ENCODE data around the gene SURF2. TPM values are rescaled to one million over a fixed set of nuclear protein-coding genes. Genes with fewer than 3 reads are reported as not detected.

Gene SURF2
- total and polyA plus RNA-seq, 9 of the 15 experiments (the other 6 are each of a cell fraction or from before 2014, with no cell fraction given) = 5.5 to 82.5 (median 21.3) TPM

GRCh38 chr9:133344071-133344470 lies 12.3 kb upstream of the SURF2 start:
- peak; percentile 36; the same call in 1 of the 2 replicates for TF ChIP-seq RBFOX2 (IDR thresholded peaks at IDR 0.05; ENCODE audit: low read depth, low read length)
- TF ChIP-seq PPARD (CRISPR knock-in tag; IDR thresholded peaks at IDR 0.05) = no peak
- TF ChIP-seq POLR2G (IDR thresholded peaks at IDR 0.05; ENCODE audit: low read depth, low read length) = 0 out of 2 replicates have a peak, but pooled peaks have one; percentile 33
- no peak for TF ChIP-seq FIP1L1 (IDR thresholded peaks at IDR 0.05; ENCODE audit: low read depth, low read length, poor library complexity, severe bottlenecking)
- Histone ChIP-seq H3K79me2 (ENCODE audit: control insufficient read depth, insufficient read depth, low read length) (peaks cover 37% of the 10 kb centered on the region), H4K20me1 (replicated peaks; ENCODE audit: control insufficient read depth, insufficient read depth, low read length) (peaks cover 3% of the 10 kb centered on the region; the same call in 1 of the 2 replicates), H3K27me3 (ENCODE audit: control insufficient read depth in 2 of 2, insufficient read depth in 2 of 2, low read length in 2 of 2) (no peaks in the 10 kb centered on the region), H3K9ac (ENCODE audit: insufficient read depth in 1 of 2, low read depth in 2 of 2, low read length in 2 of 2) (peak overlapping the region in 1 of 2 experiments; percentile 69; a peak in 2 of 4 replicates), H3K27ac (ENCODE audit: extremely low read depth, low read depth, low read length) (no peak overlapping the region), H3K4me1 (replicated peaks in 1 of 2; ENCODE audit: control insufficient read depth in 2 of 2, insufficient read depth in 2 of 2, low read length in 2 of 2) (peaks cover 9 to 40% of the 10 kb centered on the region in 2 experiments; a peak in 4 of 5 replicates), H3K9me1 (ENCODE audit: control insufficient read depth, insufficient read depth, low read length) (no peaks in the 10 kb centered on the region), H3K4me3 (no peak overlapping the region), H3K4me2 (ENCODE audit: insufficient read depth, low read length) (no peak overlapping the region), H3K36me3 (ENCODE audit: control insufficient read depth, insufficient read depth, low read length) (peaks cover 77% of the 10 kb centered on the region), H2AFZ (ENCODE audit: low read depth, low read length) (no peak overlapping the region), H3K9me3 (replicated peaks; ENCODE audit: control insufficient read depth, insufficient read depth, low read depth, low read length) (no peaks in the 10 kb centered on the region)
- no TSS peak for BruUV-seq (replicated peaks)
- CTCF ChIA-PET (ENCODE audit: low intra/inter-chr PET ratio) = no interaction called here
- intact Hi-C loops (cut with micrococcal nuclease) (no loop called here), in situ Hi-C loops (cut with MboI) (no loop called here)
- FAIRE-seq (no peak), ATAC-seq (no peak), DNase-seq (ENCODE audit: extremely low read depth in 1 of 4, low spot score in 3 of 4) (no peak)
- WGBS (ENCODE audit: insufficient coverage, low coverage, missing lambda C conversion rate) = 94% methylated on average over 11 of the region's 19 CpGs
- POLR2A ChIA-PET = interaction anchor here (0.5 to 1.8 kb wide), 6 partner anchors 10 to 300 kb away, joined by 3 to 7 read pairs (median 4); no protein-coding TSS in a partner anchor

- ChIA-PET CTCF (ENCODE audit: low intra/inter-chr PET ratio) (no interaction called here), POLR2A (no interaction called here)
- TF ChIP-seq SMARCB1 (IDR thresholded peaks at IDR 0.05; ENCODE audit: insufficient read length, low read depth) = no peak
- no peak for TF ChIP-seq CBX1 (IDR thresholded peaks at IDR 0.05; ENCODE audit: low read depth)
- no peak for TF ChIP-seq RB1 (IDR thresholded peaks at IDR 0.05; ENCODE audit: low read depth)
- no peak for TF ChIP-seq GABPB1 (CRISPR knock-in tag; IDR thresholded peaks at IDR 0.05)
- TF ChIP-seq RBM14 (IDR thresholded peaks at IDR 0.05; ENCODE audit: borderline replicate concordance, insufficient read depth, low read depth, low read length) = no peak
- TF ChIP-seq, protein P1, sequence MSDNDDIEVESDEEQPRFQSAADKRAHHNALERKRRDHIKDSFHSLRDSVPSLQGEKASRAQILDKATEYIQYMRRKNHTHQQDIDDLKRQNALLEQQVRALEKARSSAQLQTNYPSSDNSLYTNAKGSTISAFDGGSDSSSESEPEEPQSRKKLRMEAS (CRISPR knock-in tag; IDR thresholded peaks at IDR 0.05) = no peak
- TF ChIP-seq SMARCE1 (IDR thresholded peaks at IDR 0.05) = no peak
- TF ChIP-seq DIDO1 (tag; IDR thresholded peaks at IDR 0.05; ENCODE audit: low read depth) = no peak
- no peak for TF ChIP-seq PHF8 (IDR thresholded peaks at IDR 0.05; ENCODE audit: borderline replicate concordance, low read length)
- no peak for TF ChIP-seq FOS (IDR thresholded peaks at IDR 0.05; ENCODE audit: extremely low read depth, insufficient read length)
- no peak for TF ChIP-seq STAT5A (IDR thresholded peaks at IDR 0.05; ENCODE audit: borderline replicate concordance, low read length)
- no peak for TF ChIP-seq ZNF347 (CRISPR knock-in tag; IDR thresholded peaks at IDR 0.05; ENCODE audit: low read depth)
- H3K79me2 ChIP-seq (ENCODE audit: control insufficient read depth, insufficient read depth, low read length) = peaks cover 46% of the 10 kb centered on the region
- in situ Hi-C loops (cut with MboI) (no loop called here), intact Hi-C loops (cut with micrococcal nuclease) (no loop called here)
- no peaks in the 10 kb centered on the region for H3K27me3 ChIP-seq (ENCODE audit: control insufficient read depth in 2 of 2, insufficient read depth in 2 of 2, low read length in 2 of 2)
- 93% methylated on average over 12 of the region's 12 CpGs for WGBS (ENCODE audit: insufficient coverage, low coverage, missing lambda C conversion rate)
- DNase-seq (ENCODE audit: extremely low read depth in 1 of 4, low spot score in 3 of 4) = no peak
- H3K9me1 ChIP-seq (ENCODE audit: control insufficient read depth, insufficient read depth, low read length) = no peaks in the 10 kb centered on the region
- no peak for ATAC-seq
- H3K4me1 ChIP-seq (replicated peaks in 1 of 2; ENCODE audit: control insufficient read depth in 2 of 2, insufficient read depth in 2 of 2, low read length in 2 of 2) = peaks cover 13 to 44% of the 10 kb centered on the region in 2 experiments; a peak in 4 of 5 replicates
- H3K36me3 ChIP-seq (ENCODE audit: control insufficient read depth, insufficient read depth, low read length) = peaks cover 77% of the 10 kb centered on the region
- BruUV-seq (replicated peaks) = no TSS peak
- peak overlapping the region in 1 of 2 experiments; percentile 50; a peak in 2 of 4 replicates for H3K9ac ChIP-seq (ENCODE audit: insufficient read depth in 1 of 2, low read depth in 2 of 2, low read length in 2 of 2)
- H3K4me3 ChIP-seq = no peak overlapping the region
- peaks cover 11% of the 10 kb centered on the region for H4K20me1 ChIP-seq (replicated peaks; ENCODE audit: control insufficient read depth, insufficient read depth, low read length)
- no peak overlapping the region for H3K4me2 ChIP-seq (ENCODE audit: insufficient read depth, low read length)
- FAIRE-seq = no peak
- H2AFZ ChIP-seq (ENCODE audit: low read depth, low read length) = no peak overlapping the region
- no peak overlapping the region for H3K27ac ChIP-seq (ENCODE audit: extremely low read depth, low read depth, low read length)
- H3K9me3 ChIP-seq (replicated peaks; ENCODE audit: control insufficient read depth, insufficient read depth, low read depth, low read length) = no peaks in the 10 kb centered on the region
Measured at GRCh38 chr9:133344979-133345378, 11.4 kb upstream of the SURF2 start.
